Activated CD8-positive, alpha-beta T cell treated with anti-CD3 and anti-CD28 coated beads for 36 hours (primary cell): ENCODE results near the gene PLEKHA6. TPM values are rescaled to one million over a fixed set of nuclear protein-coding genes. Genes with fewer than 3 reads are reported as not detected.

Experiments
- ATAC-seq: fragments of 200-7000 bp; cut with Tn5 transposase; one replicate; pipeline ENCODE4 v1.10.0; 2021; ENCODE audit warnings: mild to moderate bottlenecking, moderate library complexity
- CTCF ChIA-PET: fragments of 350-600 bp; sonication (Branson Sonifier 250); formaldehyde crosslinking; loops from one replicate; lab custom pipeline; 2021; ENCODE audit warnings: antibody characterized with exemption; lab: Charles Lee
- POLR2A ChIA-PET: fragments of 350-600 bp; sonication (Branson Sonifier 250); formaldehyde crosslinking; loops from one replicate; lab custom pipeline; 2021; ENCODE audit warnings: antibody characterized with exemption; lab: Charles Lee
- DNase-seq: peaks from one replicate; pipeline ENCODE4 v3.0.0-alpha.2; 2020
- H3K27ac Mint-ChIP-seq: one replicate; pipeline ENCODE4 v1.8.0; 2021; ENCODE audit warnings: mild to moderate bottlenecking, mixed read lengths
- H3K27me3 Mint-ChIP-seq: one replicate; pipeline ENCODE4 v1.8.0; 2021; ENCODE audit warnings: mixed read lengths
- H3K36me3 Mint-ChIP-seq: one replicate; pipeline ENCODE4 v1.8.0; 2021; ENCODE audit warnings: low read depth, mixed read lengths
- H3K4me1 Mint-ChIP-seq: one replicate; pipeline ENCODE4 v1.8.0; 2021; ENCODE audit warnings: low read depth, mixed read lengths
- H3K4me3 Mint-ChIP-seq: one replicate; pipeline ENCODE4 v1.8.0; 2021; ENCODE audit warnings: mild to moderate bottlenecking, moderate library complexity, mixed read lengths
- H3K9me3 Mint-ChIP-seq: one replicate; pipeline ENCODE4 v1.8.0; 2021; ENCODE audit warnings: mixed read lengths
- CTCF ChIP-seq: fragments of 200-600 bp; IDR thresholded peaks from one replicate; pipeline ENCODE4 v1.8.0; 2022; ENCODE audit warnings: antibody characterized with exemption, mild to moderate bottlenecking
- intact Hi-C: fragments of 100-400 bp; cut with micrococcal nuclease; formaldehyde crosslinking; loops from one replicate; pipeline ENCODE4 v1.10.0; 2022
- total RNA-seq, 2 experiments: library from RNA; stranded (reverse); gene quantifications; one replicate each; pipeline ENCODE4 v1.2.3, GENCODE V29; 2021

Gene PLEKHA6
- total RNA-seq, 2 experiments from 2014 or later: 3.0 to 3.7 TPM

- TF ChIP-seq CTCF: no peak
- no peak overlapping the region for H3K27ac Mint-ChIP-seq
- H3K27me3 Mint-ChIP-seq: peaks cover 3% of the 10 kb centered on the region
- ChIA-PET POLR2A (no interaction called here), CTCF (interaction anchor here (1.5 to 5.1 kb wide), 2 partner anchors 50 to 151 kb away, joined by 7 to 41 read pairs; no protein-coding TSS in a partner anchor)
- H3K9me3 Mint-ChIP-seq: no peaks in the 10 kb centered on the region
- no peak overlapping the region for H3K4me3 Mint-ChIP-seq
- ATAC-seq: no peak
- H3K4me1 Mint-ChIP-seq: peaks cover 7% of the 10 kb centered on the region
- intact Hi-C loops: no loop called here
- no peak for DNase-seq
- no peaks in the 10 kb centered on the region for H3K36me3 Mint-ChIP-seq
Measured at GRCh38 chr1:204212715-204213114, 147.0 kb downstream of the PLEKHA6 start.

DNA sequence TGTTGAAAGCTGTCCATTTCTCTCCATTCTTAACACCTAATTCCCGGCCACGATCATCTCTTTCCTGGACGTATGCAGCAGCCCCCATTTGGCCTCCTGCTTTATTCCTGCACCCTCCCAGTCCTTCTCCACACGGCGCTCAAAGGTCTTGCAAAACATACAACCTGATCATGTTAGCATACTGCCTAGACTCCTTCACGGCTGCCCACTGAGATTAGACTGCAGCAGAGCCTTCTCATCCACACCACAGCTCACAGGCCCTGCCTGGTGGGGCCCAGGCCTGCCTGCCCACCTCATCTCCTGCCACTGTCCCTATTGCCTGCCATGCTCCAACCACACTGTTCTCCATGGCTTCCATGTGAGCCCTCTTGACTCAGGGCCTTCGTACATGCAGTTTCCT lies 148.7 kb downstream of the PLEKHA6 start:
- ATAC-seq (no peak), DNase-seq (no peak)
- H3K27me3 Mint-ChIP-seq: peaks cover 11% of the 10 kb centered on the region
- H3K4me1 Mint-ChIP-seq: peaks cover 7% of the 10 kb centered on the region
- H3K36me3 Mint-ChIP-seq: no peaks in the 10 kb centered on the region
- intact Hi-C loops: no loop called here
- no peak for TF ChIP-seq CTCF
- H3K27ac Mint-ChIP-seq: no peak overlapping the region
- ChIA-PET CTCF (interaction anchor here (1.0 to 3.6 kb wide), 5 partner anchors 43 to 581 kb away, joined by 3 to 21 read pairs (median 7); no protein-coding TSS in a partner anchor), POLR2A (no interaction called here)
- H3K4me3 Mint-ChIP-seq: no peak overlapping the region
- H3K9me3 Mint-ChIP-seq: no peaks in the 10 kb centered on the region

GRCh38 chr1:204207136-204207616 lies 152.6 kb downstream of the PLEKHA6 start:
- ChIA-PET CTCF (interaction anchor here (0.6 to 3.9 kb wide), 49 partner anchors 8 to 347 kb away, joined by 3 to 60 read pairs (median 5); partner anchors contain the start of genes GOLT1A, KISS1, PLEKHA6 and REN), POLR2A (no interaction called here)
- H3K27me3 Mint-ChIP-seq: peaks cover 22% of the 10 kb centered on the region
- no peak overlapping the region for H3K27ac Mint-ChIP-seq
- no peaks in the 10 kb centered on the region for H3K9me3 Mint-ChIP-seq
- H3K4me3 Mint-ChIP-seq: no peak overlapping the region
- peak; percentile 98 for ATAC-seq
- H3K36me3 Mint-ChIP-seq: no peaks in the 10 kb centered on the region
- peaks cover 5% of the 10 kb centered on the region for H3K4me1 Mint-ChIP-seq
- peak; percentile 96 for TF ChIP-seq CTCF
- intact Hi-C loops: loop anchor here (2.0 kb wide), 1 partner anchor 44 kb away; no protein-coding TSS in a partner anchor
- peak; percentile 86 for DNase-seq

DNA sequence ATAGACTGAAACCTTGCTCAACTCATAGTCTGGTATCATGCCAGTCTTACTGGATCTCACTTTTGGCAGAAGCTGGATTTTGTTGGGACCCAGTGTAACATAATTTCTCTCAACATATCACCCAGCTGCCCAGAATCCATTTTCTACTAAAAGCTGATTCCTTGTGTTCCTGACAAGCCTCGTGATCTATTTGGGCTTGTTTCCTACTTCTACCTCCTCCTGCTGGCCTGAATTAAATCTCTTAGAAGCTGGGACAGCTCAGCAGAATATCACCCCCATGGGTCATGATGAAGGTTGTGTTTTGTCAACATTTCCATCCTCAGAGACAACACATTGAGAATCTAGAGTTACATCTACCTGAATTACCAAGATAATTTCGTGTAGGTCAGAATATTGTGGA lies 153.6 kb downstream of the PLEKHA6 start:
- ChIA-PET POLR2A (no interaction called here), CTCF (interaction anchor here (1.0 to 3.9 kb wide), 25 partner anchors 9 to 285 kb away, joined by 3 to 60 read pairs (median 9); partner anchors contain the start of genes GOLT1A, KISS1 and REN)
- Mint-ChIP-seq H3K36me3 (no peaks in the 10 kb centered on the region), H3K4me3 (no peak overlapping the region), H3K27me3 (peaks cover 22% of the 10 kb centered on the region), H3K9me3 (no peaks in the 10 kb centered on the region), H3K27ac (no peak overlapping the region), H3K4me1 (peaks cover 5% of the 10 kb centered on the region)
- TF ChIP-seq CTCF: no peak
- intact Hi-C loops: loop anchor here (2.0 kb wide), 1 partner anchor 43 kb away; no protein-coding TSS in a partner anchor
- no peak for ATAC-seq
- no peak for DNase-seq

GRCh38 chr1:204205486-204205885 lies 154.2 kb downstream of the PLEKHA6 start:
- Mint-ChIP-seq H3K27me3 (peaks cover 22% of the 10 kb centered on the region), H3K4me1 (peaks cover 5% of the 10 kb centered on the region), H3K36me3 (no peaks in the 10 kb centered on the region), H3K27ac (no peak overlapping the region), H3K4me3 (no peak overlapping the region), H3K9me3 (no peaks in the 10 kb centered on the region)
- DNase-seq (no peak), ATAC-seq (no peak)
- ChIA-PET POLR2A (no interaction called here), CTCF (interaction anchor here (1.0 to 3.9 kb wide), 16 partner anchors 8 to 193 kb away, joined by 3 to 60 read pairs (median 14); partner anchors contain the start of genes GOLT1A, KISS1 and REN)
- intact Hi-C loops: no loop called here
- TF ChIP-seq CTCF: no peak
